ENCODE results near the gene CHRFAM7A. TPM values are rescaled to one million over a fixed set of nuclear protein-coding genes. Genes with fewer than 3 reads are reported as not detected.
"Not testable (repeated sequence)": the region's sequence is repeated elsewhere in the genome, so short reads cannot be mapped to it uniquely, and the experiment has no call there.

The CHRFAM7A gene
- total RNA-seq, 2 donors from 2014 or later, result 1.1 to 1.7 TPM

GRCh38 chr15:30374862-30375261 lies 18.5 kb downstream of the CHRFAM7A start:
- not testable (repeated sequence) for H3K27ac ChIP-seq (ENCODE audit: low read depth, low read length); H3K9me3 Mint-ChIP-seq; H3K9me3 ChIP-seq (ENCODE audit: control insufficient read depth, low read length); H3K9ac ChIP-seq (ENCODE audit: extremely low read depth, low read length, poor library complexity, severe bottlenecking); H3K4me3 Mint-ChIP-seq; H3K27me3 ChIP-seq (ENCODE audit: control insufficient read depth, insufficient read depth, low read length, poor library complexity, severe bottlenecking); H3K4me1 ChIP-seq (ENCODE audit: control insufficient read depth, insufficient read depth, low read length); H3K36me3 ChIP-seq (ENCODE audit: control insufficient read depth, insufficient read depth, low read length); H3K27me3 Mint-ChIP-seq (ENCODE audit: insufficient read depth); H3K4me3 ChIP-seq (ENCODE audit: low read length); H3K27ac Mint-ChIP-seq; H3K4me1 Mint-ChIP-seq; DNase-seq; H3K36me3 Mint-ChIP-seq (ENCODE audit: low read depth)
- WGBS, 2 experiments (ENCODE audit: insufficient coverage in 1 of 2, insufficient read length in 1 of 2), result 90% methylated on average over 2 of the region's 10 CpGs; no CpG with 5 or more reads in 1 of the 2 experiments

DNA sequence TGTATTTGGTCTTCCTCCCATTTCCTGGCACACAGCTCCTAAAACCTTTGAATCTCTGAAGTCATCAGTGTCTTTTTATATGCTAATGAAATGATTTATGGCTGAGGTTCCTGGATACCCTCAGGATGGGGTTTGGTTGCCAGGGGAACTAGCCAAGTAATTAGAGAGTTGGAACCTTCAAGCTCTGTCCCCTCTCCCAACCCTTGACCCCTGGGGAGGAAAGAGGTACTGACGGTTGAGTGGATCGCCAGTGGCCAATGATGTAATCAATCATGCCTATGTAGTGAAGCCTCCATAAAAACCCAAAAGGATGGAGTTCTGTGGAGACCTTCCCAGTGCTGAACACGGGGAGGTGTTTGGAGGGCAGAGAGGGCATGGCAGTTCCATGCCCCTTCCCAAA lies 25.1 kb downstream of the CHRFAM7A start:
- H3K27ac Mint-ChIP-seq; H3K36me3 ChIP-seq (ENCODE audit: control insufficient read depth, insufficient read depth, low read length); H3K27me3 ChIP-seq (ENCODE audit: control insufficient read depth, insufficient read depth, low read length, poor library complexity, severe bottlenecking); H3K4me1 ChIP-seq (ENCODE audit: control insufficient read depth, insufficient read depth, low read length); H3K4me1 Mint-ChIP-seq; H3K4me3 Mint-ChIP-seq; H3K9me3 Mint-ChIP-seq; H3K36me3 Mint-ChIP-seq (ENCODE audit: low read depth); H3K9ac ChIP-seq (ENCODE audit: extremely low read depth, low read length, poor library complexity, severe bottlenecking); H3K4me3 ChIP-seq (ENCODE audit: low read length); DNase-seq; H3K9me3 ChIP-seq (ENCODE audit: control insufficient read depth, low read length); H3K27ac ChIP-seq (ENCODE audit: low read depth, low read length); H3K27me3 Mint-ChIP-seq (ENCODE audit: insufficient read depth): not testable (repeated sequence)
- no CpG with 5 or more reads among the region's 3 CpGs for WGBS, 2 experiments (ENCODE audit: insufficient coverage in 1 of 2, insufficient read length in 1 of 2)

DNA sequence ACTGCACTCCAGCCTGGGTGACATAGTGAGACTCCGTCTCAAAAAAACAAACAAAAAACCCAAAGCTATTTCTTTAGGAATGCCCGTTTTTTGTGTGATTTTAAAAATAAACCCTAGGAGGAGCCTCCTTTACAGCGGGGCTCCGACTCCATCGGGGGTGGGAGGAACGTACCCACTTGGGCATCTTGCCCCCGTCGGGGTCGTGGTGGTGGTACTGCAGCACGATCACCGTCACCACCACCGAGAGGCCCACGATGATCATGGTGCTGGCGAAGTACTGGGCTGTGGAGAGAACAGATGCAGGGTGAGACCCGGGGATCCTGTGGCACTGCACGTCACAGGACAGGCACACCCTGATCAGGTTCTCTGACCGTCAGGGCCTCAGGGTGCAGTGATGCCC lies 26.1 kb downstream of the CHRFAM7A start:
- whole genome bisulfite sequencing, 2 experiments (ENCODE audit: insufficient coverage in 1 of 2, insufficient read length in 1 of 2), result 92 to 95% methylated on average over 4 to 9 of the region's 17 CpGs
- H3K27me3 ChIP-seq (ENCODE audit: control insufficient read depth, insufficient read depth, low read length, poor library complexity, severe bottlenecking); H3K4me3 ChIP-seq (ENCODE audit: low read length); H3K4me3 Mint-ChIP-seq; H3K9ac ChIP-seq (ENCODE audit: extremely low read depth, low read length, poor library complexity, severe bottlenecking); H3K27me3 Mint-ChIP-seq (ENCODE audit: insufficient read depth); H3K27ac Mint-ChIP-seq; H3K27ac ChIP-seq (ENCODE audit: low read depth, low read length); H3K4me1 Mint-ChIP-seq; H3K9me3 Mint-ChIP-seq; H3K4me1 ChIP-seq (ENCODE audit: control insufficient read depth, insufficient read depth, low read length); H3K36me3 ChIP-seq (ENCODE audit: control insufficient read depth, insufficient read depth, low read length); H3K9me3 ChIP-seq (ENCODE audit: control insufficient read depth, low read length); H3K36me3 Mint-ChIP-seq (ENCODE audit: low read depth): not testable (repeated sequence)
- peak; percentile 12 for DNase-seq

GRCh38 chr15:30361404-30361803 lies 31.9 kb downstream of the CHRFAM7A start:
- not testable (repeated sequence) for H3K36me3 ChIP-seq (ENCODE audit: control insufficient read depth, insufficient read depth, low read length); H3K4me1 ChIP-seq (ENCODE audit: control insufficient read depth, insufficient read depth, low read length); H3K27ac ChIP-seq (ENCODE audit: low read depth, low read length); H3K27ac Mint-ChIP-seq; H3K9ac ChIP-seq (ENCODE audit: extremely low read depth, low read length, poor library complexity, severe bottlenecking); H3K9me3 Mint-ChIP-seq; H3K4me3 ChIP-seq (ENCODE audit: low read length); H3K36me3 Mint-ChIP-seq (ENCODE audit: low read depth); H3K4me3 Mint-ChIP-seq; DNase-seq; H3K9me3 ChIP-seq (ENCODE audit: control insufficient read depth, low read length); H3K27me3 ChIP-seq (ENCODE audit: control insufficient read depth, insufficient read depth, low read length, poor library complexity, severe bottlenecking); H3K27me3 Mint-ChIP-seq (ENCODE audit: insufficient read depth); H3K4me1 Mint-ChIP-seq
- WGBS, 2 experiments (ENCODE audit: insufficient coverage in 1 of 2, insufficient read length in 1 of 2), result no CpG with 5 or more reads among the region's 5 CpGs

- not testable (repeated sequence) for H3K36me3 ChIP-seq (ENCODE audit: control insufficient read depth, insufficient read depth, low read length); H3K9me3 Mint-ChIP-seq; DNase-seq; H3K27ac Mint-ChIP-seq; H3K9ac ChIP-seq (ENCODE audit: extremely low read depth, low read length, poor library complexity, severe bottlenecking); H3K4me1 ChIP-seq (ENCODE audit: control insufficient read depth, insufficient read depth, low read length); H3K4me1 Mint-ChIP-seq; H3K4me3 Mint-ChIP-seq; H3K9me3 ChIP-seq (ENCODE audit: control insufficient read depth, low read length); H3K4me3 ChIP-seq (ENCODE audit: low read length); H3K36me3 Mint-ChIP-seq (ENCODE audit: low read depth); H3K27me3 Mint-ChIP-seq (ENCODE audit: insufficient read depth); H3K27ac ChIP-seq (ENCODE audit: low read depth, low read length); H3K27me3 ChIP-seq (ENCODE audit: control insufficient read depth, insufficient read depth, low read length, poor library complexity, severe bottlenecking)
- no CpG with 5 or more reads among the region's 2 CpGs for WGBS, 2 experiments (ENCODE audit: insufficient coverage in 1 of 2, insufficient read length in 1 of 2)
These were observed 32.4 kb downstream of the CHRFAM7A start for GRCh38 chr15:30360990-30361389.

DNA sequence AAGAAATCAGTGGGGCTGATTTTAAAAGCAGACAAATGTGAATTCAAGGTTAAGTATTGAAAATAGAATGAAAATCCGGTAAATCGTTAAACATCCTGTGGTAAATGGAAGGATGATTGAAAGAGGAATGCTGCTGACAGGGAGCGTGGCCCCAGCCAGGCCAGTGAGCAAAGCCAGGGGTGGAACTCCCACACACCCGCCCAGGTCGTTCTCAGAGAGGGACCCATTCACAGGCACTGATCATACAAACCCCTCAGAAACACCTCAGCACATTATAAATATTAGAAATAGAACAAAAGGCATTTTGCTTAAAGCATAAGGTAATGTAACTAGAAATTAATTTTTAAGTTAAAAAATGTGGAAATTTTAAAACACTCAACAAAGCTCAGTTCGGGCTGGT lies 38.3 kb downstream of the CHRFAM7A start:
- H3K4me3 ChIP-seq (ENCODE audit: low read length); H3K4me1 ChIP-seq (ENCODE audit: control insufficient read depth, insufficient read depth, low read length); H3K27me3 ChIP-seq (ENCODE audit: control insufficient read depth, insufficient read depth, low read length, poor library complexity, severe bottlenecking); H3K4me3 Mint-ChIP-seq; H3K27ac Mint-ChIP-seq; H3K36me3 Mint-ChIP-seq (ENCODE audit: low read depth); H3K9ac ChIP-seq (ENCODE audit: extremely low read depth, low read length, poor library complexity, severe bottlenecking); H3K36me3 ChIP-seq (ENCODE audit: control insufficient read depth, insufficient read depth, low read length); DNase-seq; H3K27ac ChIP-seq (ENCODE audit: low read depth, low read length); H3K4me1 Mint-ChIP-seq; H3K9me3 Mint-ChIP-seq; H3K9me3 ChIP-seq (ENCODE audit: control insufficient read depth, low read length); H3K27me3 Mint-ChIP-seq (ENCODE audit: insufficient read depth): not testable (repeated sequence)
- WGBS, 2 experiments (ENCODE audit: insufficient coverage in 1 of 2, insufficient read length in 1 of 2), result 87% methylated on average over 3 of the region's 6 CpGs; no CpG with 5 or more reads in 1 of the 2 experiments

- not testable (repeated sequence) for H3K4me1 Mint-ChIP-seq; H3K27me3 ChIP-seq (ENCODE audit: control insufficient read depth, insufficient read depth, low read length, poor library complexity, severe bottlenecking); H3K36me3 ChIP-seq (ENCODE audit: control insufficient read depth, insufficient read depth, low read length); H3K4me3 Mint-ChIP-seq; DNase-seq; H3K4me3 ChIP-seq (ENCODE audit: low read length); H3K9ac ChIP-seq (ENCODE audit: extremely low read depth, low read length, poor library complexity, severe bottlenecking); H3K36me3 Mint-ChIP-seq (ENCODE audit: low read depth); H3K27ac Mint-ChIP-seq; H3K4me1 ChIP-seq (ENCODE audit: control insufficient read depth, insufficient read depth, low read length); H3K27ac ChIP-seq (ENCODE audit: low read depth, low read length); H3K27me3 Mint-ChIP-seq (ENCODE audit: insufficient read depth); H3K9me3 Mint-ChIP-seq; H3K9me3 ChIP-seq (ENCODE audit: control insufficient read depth, low read length)
- no CpG with 5 or more reads among the region's 5 CpGs for WGBS, 2 experiments (ENCODE audit: insufficient coverage in 1 of 2, insufficient read length in 1 of 2)
These were observed 43.5 kb downstream of the CHRFAM7A start for GRCh38 chr15:30349803-30350202.
